OCI-LY7 (cell line): ENCODE data around the gene C10orf90. TPM values are rescaled to one million over a fixed set of nuclear protein-coding genes. Genes with fewer than 3 reads are reported as not detected.

ENCODE experiments used
- BruUV-seq: library from RNA; stranded (reverse); fragments of 400-500 nt; replicated peaks from 2 replicates; lab custom pipeline; 2021; lab: Mats Ljungman, UMichigan
- CTCF ChIA-PET: fragments of 300-600 bp; sonication (Branson Sonifier 250); formaldehyde crosslinking; loops from one replicate; lab custom pipeline; 2022; ENCODE audit warnings: antibody characterized with exemption; ENCODE audit not compliant: unreplicated experiment; lab: Charles Lee
- POLR2A ChIA-PET: fragments of 300-600 bp; sonication (Branson Sonifier 250); formaldehyde crosslinking; loops from one replicate; lab custom pipeline; 2022; ENCODE audit warnings: antibody characterized with exemption; lab: Charles Lee
- DNase-seq: peaks from one replicate; pipeline ENCODE4 v3.0.0-alpha.2; 2015; ENCODE audit warnings: low spot score
- H2AFZ ChIP-seq: fragments of 200-600 bp; sonication (generic), shearing (Covaris generic); 2 replicates; pipeline ENCODE4 v1.6.1; 2014; ENCODE audit warnings: mild to moderate bottlenecking, antibody characterized with exemption, low read length, moderate library complexity
- H3K27ac ChIP-seq: fragments of 200-600 bp; sonication (generic); 2 replicates; pipeline ENCODE4 v1.5.1; 2014; ENCODE audit warnings: mixed run types, low read depth, mild to moderate bottlenecking, moderate library complexity, low read length, inconsistent platforms; ENCODE audit not compliant: poor library complexity, severe bottlenecking
- H3K36me3 ChIP-seq: fragments of 200-600 bp; sonication (generic); 2 replicates; pipeline ENCODE4 v1.6.1; 2014; ENCODE audit warnings: mild to moderate bottlenecking, antibody characterized with exemption, low read length, moderate library complexity, mixed read lengths; ENCODE audit not compliant: insufficient read depth
- H3K4me1 ChIP-seq: fragments of 200-600 bp; sonication (generic); 2 replicates; pipeline ENCODE4 v1.5.1; 2014; ENCODE audit warnings: mild to moderate bottlenecking, low read length; ENCODE audit not compliant: insufficient read depth, poor library complexity, severe bottlenecking
- H3K4me2 ChIP-seq: fragments of 200-600 bp; sonication (generic); 2 replicates; pipeline ENCODE4 v1.6.1; 2014; ENCODE audit warnings: mild to moderate bottlenecking, low read length
- H3K4me3 ChIP-seq: fragments of 200-600 bp; sonication (generic); 2 replicates; pipeline ENCODE4 v1.5.1; 2014; ENCODE audit warnings: mild to moderate bottlenecking, low read depth, low read length; ENCODE audit not compliant: poor library complexity, severe bottlenecking
- H3K79me2 ChIP-seq: fragments of 200-600 bp; sonication (generic); 2 replicates; pipeline ENCODE4 v1.6.1; 2016; ENCODE audit warnings: low read depth, mild to moderate bottlenecking, low read length, moderate library complexity, mixed read lengths; ENCODE audit not compliant: insufficient read depth
- H3K9me2 ChIP-seq: fragments of 200-600 bp; sonication (generic); 2 replicates; pipeline ENCODE4 v1.6.1; 2016; ENCODE audit warnings: mild to moderate bottlenecking, low read length, mixed read lengths; ENCODE audit not compliant: insufficient read depth
- H3K9me3 ChIP-seq: fragments of 200-600 bp; sonication (generic); 2 replicates; pipeline ENCODE4 v1.6.1; 2014; ENCODE audit warnings: mild to moderate bottlenecking, mixed run types, low read length, mixed read lengths
- H4K20me1 ChIP-seq: fragments of 200-600 bp; sonication (generic); 2 replicates; pipeline ENCODE4 v1.6.1; 2014; ENCODE audit warnings: mild to moderate bottlenecking, antibody characterized with exemption, low read length, moderate library complexity, mixed read lengths; ENCODE audit not compliant: insufficient read depth
- CTCF ChIP-seq: fragments of 200-600 bp; sonication (generic); conservative IDR thresholded peaks from 2 replicates; pipeline ENCODE4 v1.5.1; 2014; ENCODE audit warnings: mild to moderate bottlenecking, antibody characterized with exemption, low read length, moderate library complexity, mixed read lengths
- EZH2phosphoT487 ChIP-seq: fragments of 200-600 bp; sonication (generic); IDR thresholded peaks from 2 replicates; pipeline ENCODE4 v1.6.1; 2018; ENCODE audit warnings: low read depth, borderline replicate concordance, mild to moderate bottlenecking, mixed run types, antibody characterized with exemption, low read length, moderate library complexity, mixed read lengths
- intact Hi-C: fragments of 100-400 bp; cut with micrococcal nuclease; formaldehyde crosslinking; loops from one replicate; pipeline ENCODE4 v1.10.0; 2022; ENCODE audit not compliant: unreplicated experiment
- total RNA-seq, 2 experiments: library from RNA; depleted of rRNA in 1 of 2; stranded (reverse); fragments of >200 nt in 1 of 2; shearing (Covaris generic) in 1 of 2; gene quantifications; 2 replicates each; pipeline ENCODE4 v1.2.3, GENCODE V29; 2014 to 2022

C10orf90 gene
- total RNA-seq, 2 experiments from 2014 or later, result not detected

GRCh38 chr10:126596472-126597016 lies 73.9 kb downstream of the C10orf90 start:
- H3K9me2 ChIP-seq, result no peaks in the 10 kb centered on the region
- H3K4me2 ChIP-seq, result no peak overlapping the region
- no peaks in the 10 kb centered on the region for H4K20me1 ChIP-seq
- no peak for TF ChIP-seq EZH2phosphoT487
- TF ChIP-seq CTCF, result no peak
- no peaks in the 10 kb centered on the region for H3K4me1 ChIP-seq
- no TSS peak for BruUV-seq
- no peak overlapping the region for H3K27ac ChIP-seq
- H3K36me3 ChIP-seq, result no peaks in the 10 kb centered on the region
- intact Hi-C loops, result no loop called here
- ChIA-PET POLR2A (no interaction called here), CTCF (no interaction called here)
- H3K4me3 ChIP-seq, result no peak overlapping the region
- no peak for DNase-seq
- H3K79me2 ChIP-seq, result no peaks in the 10 kb centered on the region
- H3K9me3 ChIP-seq, result no peaks in the 10 kb centered on the region
- no peak overlapping the region for H2AFZ ChIP-seq

- Histone ChIP-seq H3K9me2 (no peaks in the 10 kb centered on the region), H3K9me3 (no peaks in the 10 kb centered on the region), H2AFZ (no peak overlapping the region), H3K27ac (no peak overlapping the region), H3K79me2 (no peaks in the 10 kb centered on the region), H3K4me1 (no peaks in the 10 kb centered on the region), H3K4me2 (no peak overlapping the region), H3K36me3 (no peaks in the 10 kb centered on the region), H4K20me1 (no peaks in the 10 kb centered on the region), H3K4me3 (no peak overlapping the region)
- TF ChIP-seq CTCF, result no peak
- TF ChIP-seq EZH2phosphoT487, result no peak
- BruUV-seq, result no TSS peak
- POLR2A ChIA-PET, result no interaction called here
- DNase-seq, result no peak
- intact Hi-C loops, result no loop called here
- CTCF ChIA-PET, result no interaction called here
These were observed 75.3 kb downstream of the C10orf90 start for GRCh38 chr10:126595160-126595559.

- CTCF ChIA-PET, result no interaction called here
- BruUV-seq, result no TSS peak
These were observed 76.4 kb downstream of the C10orf90 start for GRCh38 chr10:126593968-126594701.

More at GRCh38 chr10:126593968-126594701, 76.4 kb downstream of the C10orf90 start:
- TF ChIP-seq EZH2phosphoT487 (no peak), CTCF (no peak)
- POLR2A ChIA-PET, result interaction anchor here (0.6 kb wide), 1 partner anchor 434 kb away, joined by 3 read pairs; no protein-coding TSS in a partner anchor
- Histone ChIP-seq H3K36me3 (no peaks in the 10 kb centered on the region), H3K9me3 (no peaks in the 10 kb centered on the region), H3K4me1 (no peaks in the 10 kb centered on the region), H4K20me1 (no peaks in the 10 kb centered on the region), H3K79me2 (no peaks in the 10 kb centered on the region), H2AFZ (no peak overlapping the region), H3K9me2 (no peaks in the 10 kb centered on the region), H3K4me2 (no peak overlapping the region), H3K4me3 (no peak overlapping the region), H3K27ac (no peak overlapping the region)
- intact Hi-C loops, result no loop called here
- DNase-seq, result no peak
